ENCODE results near the gene FBXO10.

Gene FBXO10

GRCh38 chr9:37621273-37622121 is 45.3 kb upstream of the FBXO10 start:
- no peak for DNase-seq (ENCODE audit: low spot score)
- TF ChIP-seq CTCF (IDR thresholded peaks at IDR 0.05; ENCODE audit: extremely low read depth, missing control alignments), result no peak

GRCh38 chr9:37620396-37620795 is 44.2 kb upstream of the FBXO10 start:
- DNase-seq (ENCODE audit: low spot score), result no peak
- no peak for TF ChIP-seq CTCF (IDR thresholded peaks at IDR 0.05; ENCODE audit: extremely low read depth, missing control alignments)

GRCh38 chr9:37619806-37620205 is 43.6 kb upstream of the FBXO10 start:
- DNase-seq (ENCODE audit: low spot score), result no peak
- no peak for TF ChIP-seq CTCF (IDR thresholded peaks at IDR 0.05; ENCODE audit: extremely low read depth, missing control alignments)

GRCh38 chr9:37618817-37619216 is 42.6 kb upstream of the FBXO10 start:
- TF ChIP-seq CTCF (IDR thresholded peaks at IDR 0.05; ENCODE audit: extremely low read depth, missing control alignments), result no peak
- no peak for DNase-seq (ENCODE audit: low spot score)

- no peak for TF ChIP-seq CTCF (IDR thresholded peaks at IDR 0.05; ENCODE audit: extremely low read depth, missing control alignments)
- no peak for DNase-seq (ENCODE audit: low spot score)
Observed at GRCh38 chr9:37617832-37618231, 41.7 kb upstream of the FBXO10 start.

GRCh38 chr9:37617161-37617560 is 41.0 kb upstream of the FBXO10 start:
- no peak for DNase-seq (ENCODE audit: low spot score)
- no peak for TF ChIP-seq CTCF (IDR thresholded peaks at IDR 0.05; ENCODE audit: extremely low read depth, missing control alignments)

- DNase-seq (ENCODE audit: low spot score), result no peak
- TF ChIP-seq CTCF (IDR thresholded peaks at IDR 0.05; ENCODE audit: extremely low read depth, missing control alignments), result no peak
Observed at GRCh38 chr9:37611961-37612360, 35.8 kb upstream of the FBXO10 start.
